ENCODE results near the gene PRODH2. TPM values are rescaled to one million over a fixed set of nuclear protein-coding genes. Genes with fewer than 3 reads are reported as not detected.

Gene PRODH2
- total and polyA plus RNA-seq, 2 of the 13 experiments (the other 11 are each of a cell fraction or from before 2014, with no cell fraction given) = 86.7 to 118 TPM

DNA sequence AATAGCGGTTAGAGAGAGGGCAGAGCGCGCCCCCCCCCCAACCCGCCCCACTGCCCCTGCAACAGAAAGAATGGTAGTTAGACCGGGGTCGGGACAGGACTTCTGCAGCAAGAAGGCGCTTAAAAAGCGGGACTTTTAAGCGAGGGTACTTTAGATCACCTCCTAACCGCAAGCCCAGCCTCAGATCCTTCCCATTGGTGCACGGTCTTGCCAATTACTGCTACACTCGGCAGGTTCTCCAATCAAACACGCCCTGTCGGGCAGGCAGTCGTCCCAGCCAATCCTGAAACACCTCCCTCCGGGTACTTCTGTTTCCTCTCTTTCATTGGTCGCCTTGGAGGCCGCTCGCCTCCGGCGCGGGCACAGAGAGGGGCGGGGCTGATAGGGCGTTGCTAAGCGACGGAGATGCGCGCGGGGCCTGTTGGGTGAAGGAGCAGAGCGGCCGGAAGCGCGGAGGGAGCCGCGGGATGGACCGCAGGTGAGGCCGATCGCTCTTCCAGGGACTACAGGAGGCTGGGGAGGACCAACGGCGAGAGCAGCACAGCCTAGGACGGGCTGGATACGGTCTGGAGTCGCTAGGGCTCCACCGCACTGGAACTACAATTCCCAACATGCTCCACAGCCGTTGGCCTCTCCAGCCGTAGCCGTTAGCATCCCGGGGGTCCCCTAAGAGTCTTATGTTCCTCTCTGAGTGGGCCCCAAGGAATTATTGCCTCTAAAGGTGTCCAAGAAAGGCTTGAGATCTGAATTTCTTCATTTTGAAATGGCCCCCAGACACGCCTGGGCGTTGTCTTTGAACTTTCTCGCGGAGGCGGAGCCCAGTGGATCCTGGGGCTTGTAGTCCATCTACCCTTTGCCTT, 54.7 kb downstream of the PRODH2 start, which contains the start of gene PROSER3 (continued):
- TF ChIP-seq, protein P1, sequence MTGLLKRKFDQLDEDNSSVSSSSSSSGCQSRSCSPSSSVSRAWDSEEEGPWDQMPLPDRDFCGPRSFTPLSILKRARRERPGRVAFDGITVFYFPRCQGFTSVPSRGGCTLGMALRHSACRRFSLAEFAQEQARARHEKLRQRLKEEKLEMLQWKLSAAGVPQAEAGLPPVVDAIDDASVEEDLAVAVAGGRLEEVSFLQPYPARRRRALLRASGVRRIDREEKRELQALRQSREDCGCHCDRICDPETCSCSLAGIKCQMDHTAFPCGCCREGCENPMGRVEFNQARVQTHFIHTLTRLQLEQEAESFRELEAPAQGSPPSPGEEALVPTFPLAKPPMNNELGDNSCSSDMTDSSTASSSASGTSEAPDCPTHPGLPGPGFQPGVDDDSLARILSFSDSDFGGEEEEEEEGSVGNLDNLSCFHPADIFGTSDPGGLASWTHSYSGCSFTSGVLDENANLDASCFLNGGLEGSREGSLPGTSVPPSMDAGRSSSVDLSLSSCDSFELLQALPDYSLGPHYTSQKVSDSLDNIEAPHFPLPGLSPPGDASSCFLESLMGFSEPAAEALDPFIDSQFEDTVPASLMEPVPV (CRISPR knock-in tag; IDR thresholded peaks at IDR 0.05) = peak; percentile 68; the same call in 1 of the 2 replicates
- TF ChIP-seq SRY (CRISPR knock-in tag; IDR thresholded peaks at IDR 0.05) = peak; percentile 91
- peak; percentile 87 for TF ChIP-seq E2F1 (CRISPR knock-in tag; IDR thresholded peaks at IDR 0.05)
- no peak for TF ChIP-seq ZNF124 (CRISPR knock-in tag; IDR thresholded peaks at IDR 0.05)
- 0 out of 2 replicates have a peak, but pooled peaks have one; percentile 18 for TF ChIP-seq SIN3B (IDR thresholded peaks at IDR 0.05; ENCODE audit: low read length)
- TF ChIP-seq, protein P2, sequence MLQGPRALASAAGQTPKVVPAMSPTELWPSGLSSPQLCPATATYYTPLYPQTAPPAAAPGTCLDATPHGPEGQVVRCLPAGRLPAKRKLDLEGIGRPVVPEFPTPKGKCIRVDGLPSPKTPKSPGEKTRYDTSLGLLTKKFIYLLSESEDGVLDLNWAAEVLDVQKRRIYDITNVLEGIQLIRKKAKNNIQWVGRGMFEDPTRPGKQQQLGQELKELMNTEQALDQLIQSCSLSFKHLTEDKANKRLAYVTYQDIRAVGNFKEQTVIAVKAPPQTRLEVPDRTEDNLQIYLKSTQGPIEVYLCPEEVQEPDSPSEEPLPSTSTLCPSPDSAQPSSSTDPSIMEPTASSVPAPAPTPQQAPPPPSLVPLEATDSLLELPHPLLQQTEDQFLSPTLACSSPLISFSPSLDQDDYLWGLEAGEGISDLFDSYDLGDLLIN (CRISPR knock-in tag; IDR thresholded peaks at IDR 0.05; ENCODE audit: borderline replicate concordance) = peak; percentile 89; the same call in 1 of the 2 replicates
- TF ChIP-seq MLX (CRISPR knock-in tag; IDR thresholded peaks at IDR 0.05) = no peak
- peak; percentile 99 for TF ChIP-seq NFYC (CRISPR knock-in tag; IDR thresholded peaks at IDR 0.05)
- 0 out of 2 replicates have a peak, but pooled peaks have one; percentile 3 for TF ChIP-seq RXRB (CRISPR knock-in tag; IDR thresholded peaks at IDR 0.05; ENCODE audit: borderline replicate concordance)
- no peak for TF ChIP-seq KLF11 (CRISPR knock-in tag; IDR thresholded peaks at IDR 0.05)
- TF ChIP-seq RFX1 (IDR thresholded peaks at IDR 0.05) = peak; percentile 95
- no peak for TF ChIP-seq KAT7 (CRISPR knock-in tag; IDR thresholded peaks at IDR 0.05; ENCODE audit: borderline replicate concordance)
- TF ChIP-seq ETS1 (CRISPR knock-in tag; IDR thresholded peaks at IDR 0.05) = no peak
- TF ChIP-seq TARDBP (CRISPR knock-in tag; IDR thresholded peaks at IDR 0.05) = 0 out of 2 replicates have a peak, but pooled peaks have one; percentile 76
- TF ChIP-seq, protein P3, sequence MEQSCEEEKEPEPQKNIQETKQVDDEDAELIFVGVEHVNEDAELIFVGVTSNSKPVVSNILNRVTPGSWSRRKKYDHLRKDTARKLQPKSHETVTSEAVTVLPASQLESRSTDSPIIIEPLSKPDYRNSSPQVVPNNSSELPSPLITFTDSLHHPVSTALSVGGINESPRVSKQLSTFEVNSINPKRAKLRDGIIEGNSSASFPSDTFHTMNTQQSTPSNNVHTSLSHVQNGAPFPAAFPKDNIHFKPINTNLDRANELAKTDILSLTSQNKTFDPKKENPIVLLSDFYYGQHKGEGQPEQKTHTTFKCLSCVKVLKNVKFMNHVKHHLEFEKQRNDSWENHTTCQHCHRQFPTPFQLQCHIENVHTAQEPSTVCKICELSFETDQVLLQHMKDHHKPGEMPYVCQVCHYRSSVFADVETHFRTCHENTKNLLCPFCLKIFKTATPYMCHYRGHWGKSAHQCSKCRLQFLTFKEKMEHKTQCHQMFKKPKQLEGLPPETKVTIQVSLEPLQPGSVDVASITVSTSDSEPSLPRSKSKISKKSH (CRISPR knock-in tag; IDR thresholded peaks at IDR 0.05; ENCODE audit: borderline replicate concordance) = peak; percentile 76; the same call in 1 of the 2 replicates
- peak; percentile 57; the same call in 1 of the 2 replicates for TF ChIP-seq ZNF746 (CRISPR knock-in tag; IDR thresholded peaks at IDR 0.05)
- 0 out of 2 replicates have a peak, but pooled peaks have one; percentile 45 for TF ChIP-seq DNMT1 (CRISPR knock-in tag; IDR thresholded peaks at IDR 0.05)
- no peak for TF ChIP-seq CTCF (CRISPR knock-in tag; IDR thresholded peaks at IDR 0.05)
